ENCODE results near the gene BCL11B.

The BCL11B gene

DNA sequence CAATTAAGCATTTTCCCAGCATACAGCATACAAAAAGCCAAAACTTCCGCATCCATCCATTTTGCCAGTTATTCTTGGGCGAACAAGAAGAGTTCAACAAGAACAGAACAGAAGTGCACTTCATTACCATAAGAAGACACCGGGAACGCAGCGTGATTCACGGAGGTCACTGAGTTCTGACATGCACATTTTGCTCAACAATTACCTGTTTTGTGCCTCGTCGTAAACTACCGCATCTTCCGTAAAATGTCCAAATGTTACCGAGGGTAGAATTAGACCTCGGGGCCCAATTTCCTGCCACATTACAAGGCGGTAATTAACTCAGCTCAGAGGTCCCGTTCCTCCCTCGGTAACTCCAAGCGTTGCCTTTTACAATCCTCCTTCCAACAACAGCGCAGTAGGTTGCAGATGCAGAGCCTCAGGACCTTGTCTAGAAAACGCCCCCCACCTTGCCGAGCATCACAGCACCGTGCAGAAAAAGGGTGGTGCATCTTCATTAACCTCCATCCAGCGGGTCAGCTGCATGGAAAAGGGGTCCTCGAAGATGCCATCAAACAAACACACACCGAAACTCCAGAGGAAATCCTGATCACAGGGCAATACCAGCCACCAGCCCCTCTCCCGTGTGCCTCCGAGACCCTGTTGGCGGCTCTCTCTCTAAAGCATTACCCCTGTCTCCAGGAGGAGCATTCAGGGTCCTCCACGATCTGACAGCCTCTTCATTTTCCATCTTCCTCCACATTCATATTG, 125.2 kb downstream of the BCL11B start:
- no peak for DNase-seq

DNA sequence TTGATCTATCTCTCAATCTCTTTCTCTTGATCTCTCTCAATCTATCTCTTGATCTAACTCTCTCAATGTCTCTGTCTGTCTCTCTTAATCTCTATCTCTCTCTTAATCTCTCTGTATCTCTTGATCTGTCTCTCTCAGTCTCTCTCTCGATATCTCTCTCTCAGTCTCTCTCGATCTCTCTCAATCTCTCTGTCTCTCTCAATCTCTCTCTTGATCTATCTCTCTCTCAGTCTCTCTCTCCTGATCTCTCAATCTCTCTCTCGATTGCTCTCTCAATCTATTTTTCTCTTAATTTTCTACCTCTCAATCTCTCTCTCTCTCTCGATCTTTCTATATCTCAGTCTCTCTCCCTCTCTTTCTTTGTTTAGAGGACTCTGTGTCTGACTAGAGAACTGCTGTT, 126.7 kb downstream of the BCL11B start:
- DNase-seq, result no peak
- no peak for TF ChIP-seq POLR2A (IDR thresholded peaks at IDR 0.05; ENCODE audit: low read length)
- TF ChIP-seq GATA1 (IDR thresholded peaks at IDR 0.05; ENCODE audit: low read depth, low read length), result no peak

More for the DNA sequence above, 125.2 kb downstream of the BCL11B start:
- TF ChIP-seq GATA1 (IDR thresholded peaks at IDR 0.05; ENCODE audit: low read depth, low read length), result no peak
- TF ChIP-seq POLR2A (IDR thresholded peaks at IDR 0.05; ENCODE audit: low read length), result no peak

DNA sequence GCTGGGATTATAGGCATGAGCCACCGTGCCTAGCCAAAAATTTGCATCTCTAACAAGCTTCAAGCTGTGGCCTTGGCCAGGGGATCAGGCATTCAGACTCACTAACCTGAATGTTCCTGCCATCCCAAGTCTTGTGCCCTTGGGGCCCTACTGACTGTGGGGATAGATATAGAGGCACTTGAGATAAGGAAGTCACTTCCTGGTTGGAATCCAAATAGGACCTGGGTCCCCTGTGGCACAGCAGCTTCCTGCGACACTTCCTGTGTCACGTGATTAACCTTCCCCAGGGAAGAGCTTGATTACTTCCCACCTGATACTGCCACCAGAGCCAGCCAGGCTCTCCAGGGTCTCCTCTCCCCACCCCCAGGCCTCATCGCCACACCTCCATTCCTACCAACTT, 128.2 kb downstream of the BCL11B start:
- DNase-seq, result no peak
- TF ChIP-seq POLR2A (IDR thresholded peaks at IDR 0.05; ENCODE audit: low read length) (no peak), GATA1 (IDR thresholded peaks at IDR 0.05; ENCODE audit: low read depth, low read length) (no peak)

DNA sequence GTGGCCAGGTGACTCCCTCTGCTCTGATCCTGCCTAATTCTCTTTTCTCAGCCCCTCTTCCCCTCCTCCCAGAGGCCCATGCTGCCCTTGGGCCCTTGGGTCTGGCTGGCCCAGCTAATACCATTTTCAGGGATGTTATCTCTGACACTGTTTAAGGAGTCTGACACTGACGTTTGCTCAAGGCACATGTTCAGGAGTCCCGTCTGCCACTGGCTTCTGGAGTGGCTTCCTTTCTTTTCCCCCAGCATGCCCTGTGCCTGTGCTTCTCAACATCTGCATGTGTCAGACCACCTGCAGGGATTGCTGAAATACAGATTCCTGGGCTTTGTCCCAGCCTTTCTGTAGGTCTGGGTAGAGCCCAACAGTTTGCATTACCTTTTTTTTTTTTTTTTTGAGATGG, 128.9 kb downstream of the BCL11B start:
- DNase-seq, result no peak
- TF ChIP-seq GATA1 (IDR thresholded peaks at IDR 0.05; ENCODE audit: low read depth, low read length), result no peak

DNA sequence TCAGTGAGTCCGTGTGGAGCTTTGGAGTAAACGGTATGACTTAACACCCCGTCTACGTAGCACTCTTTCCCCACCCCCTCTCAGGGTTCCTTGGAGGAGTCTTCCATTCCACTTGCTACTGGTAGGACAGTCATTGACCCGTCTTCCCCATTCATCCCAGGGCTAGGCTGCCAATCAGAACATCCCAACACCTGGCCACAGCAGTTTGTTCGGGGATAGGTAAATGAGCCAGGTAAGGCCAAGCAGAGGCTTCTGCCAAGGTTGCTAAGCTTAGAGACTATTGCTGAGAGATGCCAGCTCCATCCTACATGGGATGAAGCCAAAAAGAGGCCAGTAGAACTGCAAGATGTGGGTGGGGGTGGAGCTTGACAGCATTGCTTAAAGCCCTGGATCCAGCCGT, 130.8 kb downstream of the BCL11B start:
- no peak for DNase-seq
- TF ChIP-seq POLR2A (IDR thresholded peaks at IDR 0.05; ENCODE audit: low read length) (no peak), GATA1 (IDR thresholded peaks at IDR 0.05; ENCODE audit: low read depth, low read length) (no peak)

DNA sequence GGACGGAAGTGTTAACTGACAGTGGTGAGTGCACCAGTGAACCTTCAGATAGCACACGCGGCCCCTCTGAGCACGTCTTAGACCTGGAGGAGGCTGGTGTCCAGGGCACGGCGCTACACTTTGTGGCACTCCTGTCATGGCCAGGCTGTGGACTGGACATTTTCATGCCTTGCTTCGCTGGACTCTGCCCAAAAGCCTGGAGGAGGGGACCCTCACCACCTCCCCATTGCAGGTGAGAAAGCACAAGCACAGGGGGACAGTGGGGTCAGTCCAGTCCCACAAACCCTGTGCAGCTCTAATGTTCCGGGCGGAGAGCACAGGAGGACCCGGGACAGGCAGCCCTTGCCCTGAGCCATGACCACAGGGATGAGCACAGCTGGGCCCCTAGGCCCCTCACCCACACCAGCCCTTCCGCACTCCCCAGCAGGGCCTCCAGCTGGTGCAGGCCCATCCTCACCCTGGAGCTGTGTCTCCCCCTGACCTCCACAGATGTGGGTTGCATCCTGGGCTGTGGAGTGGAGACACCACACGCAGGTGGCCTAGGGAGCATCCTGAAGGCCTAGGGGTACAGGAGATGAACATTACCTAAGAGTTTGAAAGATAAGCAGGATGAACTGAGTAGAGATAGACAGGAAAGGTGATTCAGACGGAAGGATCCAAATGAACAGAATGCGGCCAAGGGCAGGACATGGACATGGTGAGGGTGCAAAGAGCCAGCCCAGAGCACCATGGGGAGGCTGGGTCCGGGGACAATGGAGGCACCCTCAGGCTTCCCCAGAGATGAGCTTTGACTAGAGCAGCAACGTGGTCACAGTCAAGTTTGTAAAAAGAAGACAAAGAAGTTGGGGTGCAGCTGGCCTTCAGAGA, 132.8 kb downstream of the BCL11B start:
- DNase-seq, result no peak
- TF ChIP-seq POLR2A (IDR thresholded peaks at IDR 0.05; ENCODE audit: low read length) (no peak), GATA1 (IDR thresholded peaks at IDR 0.05; ENCODE audit: low read depth, low read length) (no peak)

DNA sequence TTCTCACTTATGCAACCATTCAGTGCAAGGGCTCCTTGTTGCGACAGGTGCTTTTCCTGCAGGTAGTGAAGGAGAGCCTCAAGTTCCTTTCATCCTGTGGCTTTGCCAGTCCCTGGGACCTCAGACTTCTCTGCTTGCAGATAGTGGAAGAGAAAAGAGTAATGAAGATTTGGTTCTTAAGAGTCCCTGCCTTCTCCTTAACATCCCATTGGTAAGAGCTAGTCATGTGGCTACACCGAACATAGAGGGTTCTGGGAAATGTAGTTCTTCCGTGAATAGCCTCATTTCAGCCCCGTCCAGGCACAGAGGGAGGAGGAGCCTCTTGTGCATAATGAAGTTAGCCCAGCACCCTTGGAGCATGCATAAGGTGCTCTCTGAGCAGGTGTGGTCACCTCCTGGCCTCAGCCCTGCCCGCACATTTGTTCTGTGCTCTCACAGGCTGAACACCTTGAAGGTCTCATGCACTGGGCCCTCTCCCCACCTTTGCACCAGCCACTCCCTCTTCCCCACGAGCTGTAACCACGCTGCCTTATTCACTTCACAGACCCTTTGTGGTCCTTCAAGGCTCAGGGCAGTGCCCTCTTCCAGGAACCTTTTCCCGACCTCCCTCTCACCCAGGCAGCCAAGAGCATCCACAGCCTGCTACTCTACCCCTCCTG, 134.0 kb downstream of the BCL11B start:
- peak in 1 of 2 experiments; percentile 2 for DNase-seq
- TF ChIP-seq POLR2A (IDR thresholded peaks at IDR 0.05; ENCODE audit: low read length), result no peak
- no peak for TF ChIP-seq GATA1 (IDR thresholded peaks at IDR 0.05; ENCODE audit: low read depth, low read length)

DNA sequence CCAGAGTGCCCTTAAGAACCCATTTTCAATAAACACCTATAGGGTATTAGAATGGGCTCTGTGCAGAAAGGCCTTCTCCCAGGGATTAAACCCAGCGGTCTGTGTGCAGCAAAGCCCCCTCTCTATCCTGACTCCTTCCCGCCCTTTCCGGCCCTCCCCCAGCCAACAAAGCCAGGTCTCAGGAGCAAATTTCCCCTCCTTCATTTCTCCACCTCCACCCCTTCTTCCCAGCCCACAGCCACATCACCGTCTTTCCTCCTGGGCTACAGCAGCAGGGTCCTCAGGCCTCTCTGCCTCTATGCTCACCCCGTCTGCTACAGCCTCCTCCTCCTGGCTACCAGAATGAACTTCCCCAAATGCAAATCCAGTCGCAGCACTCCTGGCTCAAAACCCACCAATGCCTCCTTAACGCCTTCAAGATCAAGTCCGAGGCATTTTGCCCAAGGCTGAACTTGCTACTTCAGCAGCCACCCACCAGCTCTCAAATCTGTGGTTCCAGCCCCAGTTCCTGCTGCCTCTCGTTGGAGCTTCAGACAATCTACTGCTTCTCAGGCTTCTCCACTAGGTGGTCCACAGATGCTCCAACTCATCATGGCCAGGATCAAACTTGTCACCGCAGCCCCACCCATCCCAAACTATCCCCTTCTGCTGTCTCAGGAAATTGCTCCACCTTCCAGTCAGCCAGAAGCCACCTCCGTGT, 134.8 kb downstream of the BCL11B start:
- DNase-seq, result no peak
- TF ChIP-seq POLR2A (IDR thresholded peaks at IDR 0.05; ENCODE audit: low read length), result no peak

DNA sequence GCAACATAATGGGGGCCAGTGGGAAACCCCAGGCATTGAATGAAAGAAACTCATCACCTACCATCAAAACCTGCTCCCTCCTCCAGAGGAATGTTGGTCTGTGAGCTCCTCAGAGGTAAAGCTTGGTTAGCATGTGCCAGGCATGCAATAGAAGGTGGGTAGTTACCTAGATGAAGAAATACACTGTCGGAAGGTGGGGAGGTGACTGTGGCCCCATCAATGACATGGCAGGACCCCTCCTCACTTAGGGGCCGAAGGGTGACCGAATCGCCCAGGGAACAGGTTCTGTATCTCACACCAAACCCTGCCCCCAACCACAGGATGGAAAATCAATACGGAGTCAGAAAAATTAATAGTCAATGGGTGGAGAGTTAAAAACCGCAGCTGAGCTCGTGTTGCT, 135.6 kb downstream of the BCL11B start:
- no peak for DNase-seq
- TF ChIP-seq GATA1 (IDR thresholded peaks at IDR 0.05; ENCODE audit: low read depth, low read length) (no peak), POLR2A (IDR thresholded peaks at IDR 0.05; ENCODE audit: low read length) (no peak)

DNA sequence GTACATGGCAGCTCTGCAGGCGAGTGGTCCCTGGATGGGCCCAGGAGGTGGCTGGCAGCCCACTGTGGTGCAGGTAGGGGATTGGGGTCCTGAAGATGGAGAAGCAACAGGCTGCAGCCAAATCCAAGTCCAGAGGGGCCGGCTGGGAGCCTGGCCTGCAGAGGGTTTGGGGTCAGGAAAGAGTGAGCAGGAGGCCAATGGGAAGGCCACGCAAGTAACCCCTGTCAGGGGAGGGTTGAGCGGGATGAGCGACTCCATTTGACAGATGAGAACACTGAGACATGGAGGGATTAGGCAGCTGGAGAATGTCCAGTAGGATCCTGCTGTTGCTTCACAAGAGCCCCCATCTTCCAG, 136.0 kb downstream of the BCL11B start:
- no peak for TF ChIP-seq POLR2A (IDR thresholded peaks at IDR 0.05; ENCODE audit: low read length)
- no peak for TF ChIP-seq GATA1 (IDR thresholded peaks at IDR 0.05; ENCODE audit: low read depth, low read length)
- no peak for DNase-seq

DNA sequence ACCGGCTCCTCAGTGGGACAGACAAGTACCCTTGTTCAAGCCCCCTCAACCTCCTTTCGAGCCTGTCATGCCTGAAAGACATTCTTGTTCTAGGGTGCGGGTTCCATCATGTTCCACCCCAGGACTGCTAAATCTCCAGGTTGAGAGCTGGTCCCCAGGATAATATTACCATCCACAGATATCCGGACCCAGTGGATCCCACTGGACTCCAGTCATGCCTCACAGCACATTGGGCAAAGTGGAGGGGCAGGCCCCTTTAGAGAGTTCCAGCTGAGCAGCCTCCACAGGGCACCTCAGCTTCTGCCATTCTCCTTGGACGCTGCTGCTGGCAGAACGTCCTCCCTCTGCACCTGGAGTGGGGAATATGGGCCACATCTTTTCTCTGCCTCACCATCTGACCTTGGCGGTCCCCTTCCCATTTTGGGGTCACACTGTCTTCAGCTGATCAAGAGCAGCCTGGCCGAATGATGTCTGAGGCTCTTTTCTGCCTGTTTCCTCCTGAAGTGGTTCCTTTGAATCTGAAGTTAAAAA, 137.4 kb downstream of the BCL11B start:
- TF ChIP-seq POLR2A (IDR thresholded peaks at IDR 0.05; ENCODE audit: low read length) (no peak), GATA1 (IDR thresholded peaks at IDR 0.05; ENCODE audit: low read depth, low read length) (no peak)
- no peak for DNase-seq

DNA sequence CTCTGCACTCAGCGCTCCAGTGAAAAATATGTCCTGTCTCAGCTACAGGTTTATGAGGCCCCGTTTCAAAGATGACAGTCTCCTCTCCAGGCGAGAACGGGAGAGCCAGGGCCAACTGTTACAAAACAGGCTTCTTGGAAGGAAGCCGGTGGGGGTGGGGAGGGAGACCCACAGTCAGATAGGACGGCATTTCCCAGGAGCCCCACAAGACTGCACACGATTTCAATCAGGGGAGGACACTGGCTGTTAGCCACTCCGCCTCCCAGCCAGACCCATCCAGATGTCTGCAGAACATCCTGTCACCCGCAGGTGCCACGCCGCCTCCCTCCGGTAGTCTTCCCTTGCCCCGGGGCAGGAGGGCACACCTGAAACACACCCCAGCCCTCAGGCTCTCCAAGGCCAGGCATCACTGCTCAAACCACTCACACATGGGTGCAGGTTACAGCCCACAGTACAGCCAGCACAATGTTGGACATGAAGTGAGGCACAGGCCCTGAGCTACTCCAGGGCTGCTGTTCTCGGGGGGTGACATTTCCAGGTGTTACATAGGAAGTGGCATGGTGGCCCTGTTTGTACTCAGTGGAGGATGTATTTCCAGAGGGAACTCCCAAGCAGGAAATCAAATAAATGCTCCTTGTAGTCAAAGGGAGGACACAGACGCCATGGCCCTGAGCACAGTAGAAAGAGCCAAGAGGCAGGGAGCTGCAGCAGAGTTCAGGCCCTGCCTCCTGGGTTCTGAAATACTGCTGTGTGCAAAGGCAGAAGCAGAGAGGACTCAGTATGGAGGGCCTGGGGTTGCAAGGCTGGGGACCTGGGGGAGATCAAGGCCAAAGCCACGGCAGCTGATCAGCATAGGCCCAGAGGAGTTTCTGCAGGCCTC, 138.1 kb downstream of the BCL11B start:
- no peak for DNase-seq
- no peak for TF ChIP-seq GATA1 (IDR thresholded peaks at IDR 0.05; ENCODE audit: low read depth, low read length)
- TF ChIP-seq POLR2A (IDR thresholded peaks at IDR 0.05; ENCODE audit: low read length), result no peak

Measured in erythroblast (primary cell).